Measurements from ENCODE around the gene ZDHHC15.

DNA sequence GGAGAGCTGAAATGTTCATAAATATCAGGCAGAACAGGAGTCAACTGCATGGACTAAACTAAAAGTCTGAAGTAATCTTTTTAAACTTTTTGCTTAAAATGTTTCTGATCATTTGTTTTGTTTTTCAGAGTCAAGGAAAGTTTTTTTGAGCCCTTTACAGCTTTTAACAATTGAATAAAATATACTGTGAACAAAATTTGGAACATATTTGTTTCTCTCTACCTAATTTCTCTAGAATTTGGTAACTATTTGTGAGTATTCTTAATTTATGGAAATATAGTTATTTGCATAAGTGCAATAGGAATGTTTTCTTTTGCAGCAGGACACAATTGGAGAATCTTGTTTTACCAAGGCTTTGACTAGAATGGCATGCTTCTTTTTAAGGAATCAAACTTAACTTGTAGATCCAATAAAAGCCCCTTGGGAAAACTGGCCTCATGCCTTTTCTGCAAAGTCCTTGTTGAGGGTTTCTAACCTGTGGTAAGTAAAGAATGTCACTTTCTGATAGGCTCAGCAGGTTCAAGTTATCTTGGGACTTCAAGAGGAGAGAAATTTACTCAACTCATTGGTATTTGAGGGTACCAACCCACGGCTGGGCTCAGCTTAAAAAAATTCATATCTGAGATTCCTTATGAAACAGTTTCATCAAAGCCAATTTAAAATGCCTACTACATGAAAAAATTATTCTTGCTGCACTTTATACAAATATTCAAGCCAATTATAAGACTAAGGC is 157.4 kb downstream of the ZDHHC15 start:
- TF ChIP-seq, protein P1, sequence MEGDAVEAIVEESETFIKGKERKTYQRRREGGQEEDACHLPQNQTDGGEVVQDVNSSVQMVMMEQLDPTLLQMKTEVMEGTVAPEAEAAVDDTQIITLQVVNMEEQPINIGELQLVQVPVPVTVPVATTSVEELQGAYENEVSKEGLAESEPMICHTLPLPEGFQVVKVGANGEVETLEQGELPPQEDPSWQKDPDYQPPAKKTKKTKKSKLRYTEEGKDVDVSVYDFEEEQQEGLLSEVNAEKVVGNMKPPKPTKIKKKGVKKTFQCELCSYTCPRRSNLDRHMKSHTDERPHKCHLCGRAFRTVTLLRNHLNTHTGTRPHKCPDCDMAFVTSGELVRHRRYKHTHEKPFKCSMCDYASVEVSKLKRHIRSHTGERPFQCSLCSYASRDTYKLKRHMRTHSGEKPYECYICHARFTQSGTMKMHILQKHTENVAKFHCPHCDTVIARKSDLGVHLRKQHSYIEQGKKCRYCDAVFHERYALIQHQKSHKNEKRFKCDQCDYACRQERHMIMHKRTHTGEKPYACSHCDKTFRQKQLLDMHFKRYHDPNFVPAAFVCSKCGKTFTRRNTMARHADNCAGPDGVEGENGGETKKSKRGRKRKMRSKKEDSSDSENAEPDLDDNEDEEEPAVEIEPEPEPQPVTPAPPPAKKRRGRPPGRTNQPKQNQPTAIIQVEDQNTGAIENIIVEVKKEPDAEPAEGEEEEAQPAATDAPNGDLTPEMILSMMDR (conservative IDR thresholded peaks at IDR 0.05 in 1 of 2, IDR thresholded peaks at IDR 0.05 in 1 of 2; ENCODE audit: extremely low read depth in 1 of 2, insufficient read depth in 1 of 2, low read depth in 1 of 2, low read length in 2 of 2), result no peak
- no peak for TF ChIP-seq EZH2 (IDR thresholded peaks at IDR 0.05; ENCODE audit: borderline replicate concordance, low read length)

Data from mammary epithelial cell (primary cell).